Neural cell (in vitro differentiated cells): ENCODE measurements around the gene ESD. TPM values are rescaled to one million over a fixed set of nuclear protein-coding genes. Genes with fewer than 3 reads are reported as not detected.

Experiments
- H2AFZ ChIP-seq: fragments of 200-600, 300-800 bp; sonication (generic), shearing (Covaris generic); 2 replicates; pipeline ENCODE4 v1.6.0; 2014; ENCODE audit warnings: low read depth, mild to moderate bottlenecking, antibody characterized with exemption, low read length, moderate library complexity
- H3F3A ChIP-seq: fragments of 200-600 bp; shearing (Covaris generic); 2 replicates; pipeline ENCODE4 v1.6.1; 2016; ENCODE audit warnings: mild to moderate bottlenecking, moderate library complexity, mixed read lengths, antibody characterized with exemption, low read length; ENCODE audit not compliant: insufficient read depth, poor library complexity, severe bottlenecking
- H3K27ac ChIP-seq: fragments of 200-600, 300-800 bp; sonication (generic), shearing (Covaris generic); 2 replicates; pipeline ENCODE4 v1.5.1; 2014; ENCODE audit warnings: mild to moderate bottlenecking, low read length, moderate library complexity
- H3K27me3 ChIP-seq: fragments of 300-800, 200-600 bp; sonication (generic), shearing (Covaris generic); 2 replicates; pipeline ENCODE4 v1.6.0; 2014; ENCODE audit warnings: mild to moderate bottlenecking, low read depth, low read length, moderate library complexity; ENCODE audit not compliant: insufficient read depth
- H3K36me3 ChIP-seq: fragments of 300-800, 200-600 bp; sonication (generic), shearing (Covaris generic); 2 replicates; pipeline ENCODE4 v1.5.1; 2014; ENCODE audit warnings: mild to moderate bottlenecking, antibody characterized with exemption, low read length, moderate library complexity; ENCODE audit not compliant: insufficient read depth
- H3K4me2 ChIP-seq: fragments of 300-800, 200-600 bp; sonication (generic), shearing (Covaris generic); 2 replicates; pipeline ENCODE4 v1.6.0; 2014; ENCODE audit warnings: mild to moderate bottlenecking, low read length
- H3K4me3 ChIP-seq: fragments of 300-800, 200-600 bp; sonication (generic), shearing (Covaris generic); 2 replicates; pipeline ENCODE4 v1.5.1; 2014; ENCODE audit warnings: mild to moderate bottlenecking, low read length, moderate library complexity
- H3K79me2 ChIP-seq: fragments of 200-600 bp; shearing (Covaris generic); replicated peaks from 2 replicates; pipeline ENCODE4 v1.6.0; 2014; ENCODE audit warnings: mild to moderate bottlenecking, low read length, moderate library complexity; ENCODE audit not compliant: insufficient read depth
- H3K9ac ChIP-seq: fragments of 300-800, 200-600 bp; sonication (generic), shearing (Covaris generic); 2 replicates; pipeline ENCODE4 v1.6.1; 2016; ENCODE audit warnings: mild to moderate bottlenecking, low read length, mixed read lengths
- H3K9me2 ChIP-seq: fragments of 200-600 bp; shearing (Covaris generic); 2 replicates; pipeline ENCODE4 v1.6.1; 2016; ENCODE audit warnings: mild to moderate bottlenecking, low read length, mixed read lengths; ENCODE audit not compliant: insufficient read depth
- H3K9me3 ChIP-seq: fragments of 200-600, 300-800 bp; sonication (generic), shearing (Covaris generic); 2 replicates; pipeline ENCODE4 v1.6.1; 2016; ENCODE audit warnings: mild to moderate bottlenecking, mixed run types, low read length, moderate library complexity, mixed read lengths
- H4K20me1 ChIP-seq: fragments of 200-600 bp; shearing (Covaris generic); 2 replicates; pipeline ENCODE4 v1.6.1; 2016; ENCODE audit warnings: mild to moderate bottlenecking, mixed run types; ENCODE audit not compliant: insufficient read depth
- EP300 ChIP-seq: fragments of 450-650 bp; conservative IDR thresholded peaks from 2 replicates; pipeline ENCODE4 v1.6.1; 2014; ENCODE audit warnings: antibody characterized with exemption, mild to moderate bottlenecking, moderate library complexity; ENCODE audit not compliant: poor library complexity, severe bottlenecking
- EZH2 ChIP-seq: fragments of 200-600, 300-800 bp; shearing (Covaris generic), sonication (generic); IDR thresholded peaks from 2 replicates; pipeline ENCODE4 v1.6.1; 2014; ENCODE audit warnings: antibody characterized with exemption, low read length, borderline replicate concordance, mild to moderate bottlenecking; ENCODE audit not compliant: insufficient read depth, poor library complexity, severe bottlenecking
- MXI1 ChIP-seq: fragments of 450-650 bp; conservative IDR thresholded peaks from 2 replicates; pipeline ENCODE4 v1.6.1; 2014; ENCODE audit warnings: antibody characterized with exemption, mild to moderate bottlenecking; ENCODE audit not compliant: poor library complexity, severe bottlenecking
- POLR2AphosphoS5 ChIP-seq: IDR thresholded peaks from 2 replicates; pipeline ENCODE4 v1.6.1; 2012
- RAD21 ChIP-seq: fragments of 450-650 bp; conservative IDR thresholded peaks from 2 replicates; pipeline ENCODE4 v1.6.1; 2014; ENCODE audit warnings: antibody characterized with exemption, mild to moderate bottlenecking, moderate library complexity
- SMC3 ChIP-seq: fragments of 450-650 bp; conservative IDR thresholded peaks from 2 replicates; pipeline ENCODE4 v1.6.1; 2014; ENCODE audit warnings: antibody characterized with exemption, mild to moderate bottlenecking, moderate library complexity; ENCODE audit not compliant: poor library complexity
- TAF1 ChIP-seq: IDR thresholded peaks from 2 replicates; pipeline ENCODE4 v1.6.1; 2012; ENCODE audit warnings: low read depth
- polyA plus RNA-seq: library from polyadenylated mRNA; depleted of rRNA; stranded (reverse); fragments of >200 nt; gene quantifications from 2 replicates; pipeline ENCODE4 v1.2.3, GENCODE V29; 2014
- TF ChIP-seq, protein P1 (sequence below): IDR thresholded peaks from 2 replicates; pipeline ENCODE4 v1.6.1; 2012; ENCODE audit warnings: borderline replicate concordance

The ESD gene
- polyA plus RNA-seq, 1 donor from 2014 or later, result 94.6 TPM

DNA sequence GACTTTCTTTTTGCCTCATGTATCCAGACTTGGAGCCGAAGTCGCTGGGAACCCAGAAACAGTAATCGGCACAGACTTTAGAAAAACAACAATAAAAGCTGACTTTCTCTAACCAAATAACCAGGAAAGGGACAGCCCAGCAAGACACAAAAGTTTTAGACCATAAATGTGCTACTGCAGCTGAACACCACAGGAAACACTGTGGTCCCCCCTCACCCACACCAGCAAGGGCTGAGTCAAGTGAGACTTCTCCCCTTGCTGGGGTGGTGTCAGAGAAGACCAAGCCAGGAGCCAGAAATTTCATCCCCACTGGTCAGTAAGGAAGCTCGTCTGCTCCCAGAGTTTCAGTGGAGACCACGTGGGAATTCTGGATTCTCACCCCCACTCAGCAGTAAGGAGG lies 70.6 kb downstream of the ESD start:
- Histone ChIP-seq H3K79me2 (no peaks in the 10 kb centered on the region), H3K9ac (no peak overlapping the region), H3K27ac (no peak overlapping the region), H3K36me3 (peaks cover 20% of the 10 kb centered on the region), H3K4me2 (no peak overlapping the region), H3K4me3 (no peak overlapping the region), H3K9me3 (no peaks in the 10 kb centered on the region), H2AFZ (no peak overlapping the region), H3K9me2 (no peaks in the 10 kb centered on the region), H3K27me3 (no peaks in the 10 kb centered on the region), H4K20me1 (no peaks in the 10 kb centered on the region), H3F3A (no peaks in the 10 kb centered on the region)
- TF ChIP-seq SMC3 (no peak), EZH2 (no peak), TAF1 (no peak), POLR2AphosphoS5 (no peak), MXI1 (no peak), RAD21 (no peak), EP300 (no peak)
- TF ChIP-seq, protein P1, sequence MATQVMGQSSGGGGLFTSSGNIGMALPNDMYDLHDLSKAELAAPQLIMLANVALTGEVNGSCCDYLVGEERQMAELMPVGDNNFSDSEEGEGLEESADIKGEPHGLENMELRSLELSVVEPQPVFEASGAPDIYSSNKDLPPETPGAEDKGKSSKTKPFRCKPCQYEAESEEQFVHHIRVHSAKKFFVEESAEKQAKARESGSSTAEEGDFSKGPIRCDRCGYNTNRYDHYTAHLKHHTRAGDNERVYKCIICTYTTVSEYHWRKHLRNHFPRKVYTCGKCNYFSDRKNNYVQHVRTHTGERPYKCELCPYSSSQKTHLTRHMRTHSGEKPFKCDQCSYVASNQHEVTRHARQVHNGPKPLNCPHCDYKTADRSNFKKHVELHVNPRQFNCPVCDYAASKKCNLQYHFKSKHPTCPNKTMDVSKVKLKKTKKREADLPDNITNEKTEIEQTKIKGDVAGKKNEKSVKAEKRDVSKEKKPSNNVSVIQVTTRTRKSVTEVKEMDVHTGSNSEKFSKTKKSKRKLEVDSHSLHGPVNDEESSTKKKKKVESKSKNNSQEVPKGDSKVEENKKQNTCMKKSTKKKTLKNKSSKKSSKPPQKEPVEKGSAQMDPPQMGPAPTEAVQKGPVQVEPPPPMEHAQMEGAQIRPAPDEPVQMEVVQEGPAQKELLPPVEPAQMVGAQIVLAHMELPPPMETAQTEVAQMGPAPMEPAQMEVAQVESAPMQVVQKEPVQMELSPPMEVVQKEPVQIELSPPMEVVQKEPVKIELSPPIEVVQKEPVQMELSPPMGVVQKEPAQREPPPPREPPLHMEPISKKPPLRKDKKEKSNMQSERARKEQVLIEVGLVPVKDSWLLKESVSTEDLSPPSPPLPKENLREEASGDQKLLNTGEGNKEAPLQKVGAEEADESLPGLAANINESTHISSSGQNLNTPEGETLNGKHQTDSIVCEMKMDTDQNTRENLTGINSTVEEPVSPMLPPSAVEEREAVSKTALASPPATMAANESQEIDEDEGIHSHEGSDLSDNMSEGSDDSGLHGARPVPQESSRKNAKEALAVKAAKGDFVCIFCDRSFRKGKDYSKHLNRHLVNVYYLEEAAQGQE, result no peak

Other genes with a start within 250 kb of the ESD start
- gene LRCH1, start 244.0 kb downstream of the ESD start, polyA plus RNA-seq, result 15.4 and 17.7 TPM in 2 replicates
- 0.20 TPM in 1 of 2 replicates, not detected in the other for gene HTR2A, start 99.9 kb upstream of the ESD start, polyA plus RNA-seq